HG03378 (cell line): ENCODE data around the gene LRRC26.

Experiments
- ATAC-seq: cut with Tn5 transposase; IDR thresholded peaks from one replicate; pipeline ENCODE4 v1.9.1; 2021; ENCODE audit warnings: mild to moderate bottlenecking, moderate library complexity; ENCODE audit not compliant: unreplicated experiment

Gene LRRC26

GRCh38 chr9:137168904-137169856 is 671 bp downstream of the LRRC26 start:
- no peak for ATAC-seq

- ATAC-seq: no peak
Observed at GRCh38 chr9:137168573-137168903, 1.3 kb downstream of the LRRC26 start.

GRCh38 chr9:137167747-137168572 is 1.9 kb downstream of the LRRC26 start:
- ATAC-seq: no peak

GRCh38 chr9:137167277-137167746 is 2.5 kb downstream of the LRRC26 start:
- ATAC-seq: no peak

- ATAC-seq: no peak
Observed at GRCh38 chr9:137166380-137167229, 3.2 kb downstream of the LRRC26 start.

- no peak for ATAC-seq
Observed at GRCh38 chr9:137165250-137165836, 4.5 kb downstream of the LRRC26 start.

- ATAC-seq: no peak
Observed at GRCh38 chr9:137164370-137165249, 5.2 kb downstream of the LRRC26 start.

- ATAC-seq: no peak
Observed at GRCh38 chr9:137163805-137164204, 6.0 kb downstream of the LRRC26 start.

- ATAC-seq: no peak
Observed at GRCh38 chr9:137163365-137163715, 6.5 kb downstream of the LRRC26 start.

- ATAC-seq: no peak
Observed at GRCh38 chr9:137162505-137163364, 7.1 kb downstream of the LRRC26 start.

- ATAC-seq: no peak
Observed at GRCh38 chr9:137161558-137162486, 8.0 kb downstream of the LRRC26 start.

- ATAC-seq: no peak
Observed at GRCh38 chr9:137160716-137161557, 8.9 kb downstream of the LRRC26 start.

GRCh38 chr9:137160054-137160425 is 9.8 kb downstream of the LRRC26 start:
- ATAC-seq: no peak

GRCh38 chr9:137159105-137160053 is 10.5 kb downstream of the LRRC26 start:
- no peak for ATAC-seq

- no peak for ATAC-seq
Observed at GRCh38 chr9:137158625-137159024, 11.2 kb downstream of the LRRC26 start.
